Measurements from ENCODE around the gene UBALD2.
"Not testable (repeated sequence)": the region's sequence is repeated elsewhere in the genome, so short reads cannot be mapped to it uniquely, and the experiment has no call there.

UBALD2 gene

GRCh38 chr17:76266244-76266938 lies 1.2 kb downstream of the UBALD2 start:
- no peak for FAIRE-seq

DNA sequence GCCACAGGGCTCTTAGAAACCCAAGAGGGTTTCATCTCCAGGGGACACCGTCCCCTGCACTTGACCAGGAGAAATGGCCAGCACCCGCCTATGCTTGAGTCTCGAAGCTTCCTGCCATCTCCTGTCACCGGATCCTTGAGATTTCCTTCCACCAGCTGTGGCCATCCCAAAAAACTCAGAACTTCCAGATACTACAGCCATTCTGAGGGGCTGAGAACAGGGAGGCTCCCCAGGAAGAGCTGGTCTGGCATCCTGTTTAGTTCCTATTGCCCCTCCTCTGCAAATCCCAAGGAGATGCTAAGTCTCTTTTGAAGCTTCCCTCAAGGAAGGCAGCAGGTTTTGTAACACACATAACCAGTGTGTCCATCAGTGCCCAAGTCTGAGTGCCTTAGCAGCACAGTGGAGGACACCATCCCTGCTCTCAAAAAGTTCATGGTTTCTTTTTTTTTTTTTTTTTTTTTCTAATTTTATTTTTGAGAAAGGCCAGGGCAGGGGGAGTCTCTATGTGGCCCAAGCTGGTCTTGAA lies 2.0 kb downstream of the UBALD2 start:
- FAIRE-seq = no peak

DNA sequence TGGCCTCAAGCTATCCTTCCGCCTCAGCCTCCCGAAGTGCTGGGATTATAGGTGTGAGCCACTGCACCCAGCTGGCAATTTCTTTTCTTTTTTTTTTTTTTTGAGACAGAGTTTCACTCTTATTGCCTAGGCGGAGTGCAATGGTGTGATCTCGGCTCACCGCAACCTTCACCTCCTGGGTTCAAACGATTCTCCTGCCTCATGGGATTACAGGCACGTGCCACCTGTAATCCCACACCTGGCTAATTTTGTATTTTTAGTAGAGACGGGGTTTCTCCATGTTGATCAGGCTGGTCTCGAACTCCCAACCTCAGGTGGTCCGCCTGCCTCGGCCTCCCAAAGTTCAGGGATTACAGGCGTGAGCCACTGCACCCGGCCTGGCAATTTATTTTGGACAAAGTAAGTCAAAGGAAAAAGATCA lies 2.4 kb downstream of the UBALD2 start:
- FAIRE-seq = not testable (repeated sequence)

DNA sequence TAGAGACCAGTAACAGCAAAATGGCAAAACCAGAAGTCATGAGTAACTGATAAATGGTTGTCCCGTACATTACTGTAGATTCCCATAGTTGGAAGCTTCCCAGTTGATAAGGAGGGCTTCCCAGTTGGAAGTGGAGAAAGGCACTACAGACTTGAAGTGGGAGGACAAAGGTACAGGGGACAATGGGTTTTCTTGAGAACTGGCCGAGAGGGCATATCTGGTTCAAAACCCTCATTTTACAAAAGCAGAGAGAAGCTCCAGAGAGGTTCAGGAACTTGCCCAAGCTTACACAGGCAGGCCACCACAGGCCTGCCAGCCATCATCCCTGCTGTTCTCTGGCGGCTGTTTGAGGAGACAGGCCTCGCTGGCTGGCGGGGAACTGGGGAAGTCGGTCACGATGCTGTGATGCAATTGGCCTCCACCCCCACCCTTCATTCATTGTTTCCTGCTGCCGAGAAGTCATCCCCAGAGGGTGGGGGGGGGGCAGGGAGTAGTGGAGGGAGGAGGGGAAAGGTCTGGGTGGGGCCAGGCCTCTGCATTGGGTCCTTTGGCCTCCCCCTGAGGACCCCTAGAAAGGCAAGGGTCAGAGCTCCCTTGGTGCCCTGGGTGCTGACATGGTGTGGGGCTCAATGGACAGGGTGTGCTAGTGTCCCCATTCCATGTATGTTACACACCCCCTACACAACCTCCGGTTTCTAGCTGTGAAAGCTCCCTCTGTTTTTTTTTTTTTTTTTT lies 3.0 kb downstream of the UBALD2 start:
- FAIRE-seq = no peak

GRCh38 chr17:76268991-76269981 lies 4.1 kb downstream of the UBALD2 start:
- no peak for FAIRE-seq

- FAIRE-seq = no peak
Observed at GRCh38 chr17:76270127-76270592, 5.0 kb downstream of the UBALD2 start.

GRCh38 chr17:76270770-76271668 lies 5.9 kb downstream of the UBALD2 start:
- FAIRE-seq = no peak

GRCh38 chr17:76271669-76272540 lies 6.8 kb downstream of the UBALD2 start:
- FAIRE-seq = no peak

GRCh38 chr17:76272541-76273444 lies 7.6 kb downstream of the UBALD2 start:
- FAIRE-seq = no peak

DNA sequence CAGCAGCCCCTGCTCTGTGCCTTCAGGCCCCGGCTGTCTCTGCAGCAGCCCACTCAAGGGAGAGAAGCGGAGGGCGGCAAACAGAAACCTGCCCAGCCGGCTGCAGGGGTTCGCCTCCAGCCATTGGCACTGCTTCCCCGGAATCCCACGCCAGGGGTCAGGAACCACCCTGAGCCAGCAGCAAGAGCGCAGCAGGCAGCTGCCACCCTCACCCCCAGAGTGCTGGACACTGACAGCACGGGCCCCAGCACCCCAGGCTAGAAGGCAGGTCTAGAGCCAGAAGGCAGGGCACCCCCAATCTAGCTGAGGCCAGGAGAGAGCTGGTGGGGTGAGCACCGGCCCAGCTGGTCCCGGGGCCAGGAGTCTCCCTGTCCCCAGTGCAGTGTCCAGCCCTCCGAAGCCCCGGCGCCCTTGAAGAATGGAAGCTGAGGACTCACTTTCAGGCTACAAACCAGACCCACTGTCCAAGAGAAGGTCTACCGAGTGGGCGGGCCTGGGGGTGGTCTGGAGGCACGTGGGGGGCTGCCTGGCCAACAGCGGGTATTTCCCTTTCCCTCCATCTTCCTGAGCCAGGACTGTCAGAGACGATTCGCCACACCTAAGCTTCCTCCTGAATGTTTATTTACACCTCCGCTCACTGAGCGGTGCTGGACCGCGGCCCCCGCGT lies 8.4 kb downstream of the UBALD2 start:
- no peak for FAIRE-seq

DNA sequence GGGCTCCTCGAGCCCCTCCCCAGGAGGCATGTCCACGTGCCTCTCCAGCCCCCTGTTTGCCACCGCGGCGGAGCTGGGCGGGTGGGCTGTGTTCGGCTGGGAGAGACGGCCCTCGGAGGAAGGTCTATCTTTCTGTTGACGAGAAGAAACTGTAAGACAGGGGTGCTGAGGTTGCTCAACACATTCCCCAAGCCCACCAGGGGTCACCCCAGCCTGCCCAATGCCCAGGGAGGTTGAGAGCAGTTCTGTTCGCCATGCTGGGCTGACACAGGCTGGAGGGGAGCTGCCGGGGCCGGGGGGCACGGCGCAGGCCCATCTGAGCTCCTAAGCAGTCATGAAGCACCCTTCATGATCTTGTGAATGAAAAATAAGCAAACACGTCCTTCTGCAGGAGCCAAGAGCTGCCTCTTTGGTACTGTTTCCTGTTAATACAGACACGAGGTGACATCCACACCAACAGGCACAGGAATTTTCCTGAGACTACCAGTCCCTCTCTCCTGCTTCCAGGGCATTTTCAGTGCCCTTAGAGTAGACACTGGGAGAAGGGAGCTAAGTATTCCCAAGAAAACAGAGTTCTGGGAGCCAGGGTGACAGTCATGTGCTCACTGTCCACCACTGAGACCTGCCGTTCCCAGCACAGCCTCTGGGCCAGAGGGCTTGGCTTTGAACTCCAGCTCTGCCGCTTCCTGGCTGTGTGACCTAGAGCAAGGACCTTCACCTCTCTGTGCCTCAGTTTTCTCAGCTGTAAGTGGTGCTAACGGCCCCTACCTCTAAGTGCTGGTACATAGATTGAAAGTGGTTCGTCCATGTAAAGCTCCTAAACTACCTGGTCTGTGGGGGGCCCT lies 9.2 kb downstream of the UBALD2 start:
- FAIRE-seq = no peak

- FAIRE-seq = no peak
Observed at GRCh38 chr17:76275382-76276068, 10.4 kb downstream of the UBALD2 start.

DNA sequence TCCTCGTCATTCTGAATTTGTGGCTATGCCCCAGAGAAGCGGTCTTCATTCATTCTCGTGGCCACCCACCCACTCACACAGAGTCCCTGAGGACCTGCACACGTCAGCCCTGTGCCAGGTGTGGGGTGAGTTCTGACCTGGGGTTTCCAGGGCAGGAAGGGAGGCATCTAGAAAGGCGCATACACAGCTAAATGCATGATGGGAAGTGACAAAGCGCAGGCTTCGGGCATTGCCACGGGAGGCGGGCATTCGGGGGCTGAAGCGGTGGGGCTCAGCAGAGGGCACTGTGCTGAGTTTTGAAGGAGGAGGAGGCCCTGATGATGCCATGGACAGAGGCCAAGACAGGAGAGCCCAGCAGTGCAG lies 10.9 kb downstream of the UBALD2 start:
- no peak for FAIRE-seq

DNA sequence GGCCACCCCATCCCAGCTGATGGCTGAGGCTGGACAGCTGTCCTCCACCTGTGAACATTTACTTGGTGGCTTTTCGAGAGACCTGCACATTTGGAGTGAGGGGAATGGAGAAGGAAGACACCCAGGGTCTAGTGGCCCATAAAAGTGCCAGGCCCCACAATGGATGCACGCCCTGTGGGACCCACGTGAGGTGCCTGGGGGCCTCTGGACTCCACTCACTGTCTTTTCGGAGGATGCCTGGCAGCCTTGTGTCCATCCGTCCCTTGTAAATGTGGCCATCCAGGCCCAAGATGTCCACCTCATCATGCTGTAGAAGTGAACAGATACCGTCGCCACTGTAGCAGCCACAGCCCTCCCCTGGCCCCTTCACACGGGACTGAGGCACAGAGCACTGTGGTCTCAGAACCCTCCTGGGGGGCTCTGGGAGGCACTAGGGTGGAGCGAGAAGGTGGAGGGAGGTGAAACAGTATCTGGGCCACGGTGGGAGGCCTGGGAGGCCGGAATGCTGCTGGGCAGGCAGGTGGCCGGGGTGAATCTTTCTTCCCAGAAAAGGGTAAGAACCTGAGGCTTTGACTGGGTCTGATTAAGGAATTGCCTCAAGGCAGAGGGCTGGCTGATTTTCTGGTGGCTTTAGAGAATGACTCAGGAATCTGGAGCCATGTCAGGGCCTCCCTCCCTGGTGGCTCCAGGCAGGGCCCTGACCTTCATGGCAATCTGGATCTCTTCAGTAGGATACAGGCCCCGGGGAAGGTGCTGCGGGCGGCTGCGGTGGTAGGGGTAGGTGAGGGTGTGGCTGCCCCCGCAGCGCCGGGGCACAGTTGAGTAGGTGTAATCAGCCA lies 11.5 kb downstream of the UBALD2 start:
- no peak for FAIRE-seq

GRCh38 chr17:76277300-76278267 lies 12.4 kb downstream of the UBALD2 start:
- FAIRE-seq = no peak

All from colon (tissue), 2 donors.